Trophoblast cell (in vitro differentiated cells and primary cell): ENCODE measurements around the gene ZNF570.

ENCODE experiments used
- DNase-seq, 2 donors: peaks; one replicate each; pipeline ENCODE4 v3.0.0-alpha.2; 2016
- H2AFZ ChIP-seq: 2 replicates; pipeline ENCODE4 v1.6.1; 2013; ENCODE audit warnings: low read length, moderate library complexity, mild to moderate bottlenecking; ENCODE audit not compliant: insufficient read depth, poor library complexity
- H2AK5ac ChIP-seq: 2 replicates; pipeline ENCODE4 v1.6.1; 2013; ENCODE audit warnings: mild to moderate bottlenecking, low read length
- H2BK120ac ChIP-seq: 2 replicates; pipeline ENCODE4 v1.6.1; 2013; ENCODE audit warnings: low read length, mild to moderate bottlenecking, moderate library complexity; ENCODE audit not compliant: insufficient read depth, poor library complexity
- H2BK12ac ChIP-seq: 2 replicates; pipeline ENCODE4 v1.6.1; 2013; ENCODE audit warnings: mild to moderate bottlenecking, low read length, moderate library complexity
- H2BK5ac ChIP-seq: 2 replicates; pipeline ENCODE4 v1.6.1; 2013; ENCODE audit warnings: low read length, low read depth, moderate library complexity, mild to moderate bottlenecking; ENCODE audit not compliant: poor library complexity
- H3K14ac ChIP-seq: 2 replicates; pipeline ENCODE4 v1.6.1; 2013; ENCODE audit warnings: mild to moderate bottlenecking, low read length
- H3K18ac ChIP-seq: 2 replicates; pipeline ENCODE4 v1.6.1; 2013; ENCODE audit warnings: mild to moderate bottlenecking, low read length
- H3K23ac ChIP-seq: 2 replicates; pipeline ENCODE4 v1.6.1; 2013; ENCODE audit warnings: low read length
- H3K27ac ChIP-seq: 2 replicates; pipeline ENCODE4 v1.5.1; 2013; ENCODE audit warnings: low read depth, mild to moderate bottlenecking, inconsistent platforms, low read length, moderate library complexity
- H3K27me3 ChIP-seq: 2 replicates; pipeline ENCODE4 v1.6.1; 2013; ENCODE audit warnings: inconsistent platforms, mild to moderate bottlenecking, low read length, moderate library complexity; ENCODE audit not compliant: insufficient read depth
- H3K36me3 ChIP-seq, 2 experiments: 1 replicate in 1 of 2; 2 replicates in 1 of 2; pipeline ENCODE4 v1.6.1; 2013; ENCODE audit warnings: low read length in 2 of 2, mild to moderate bottlenecking in 2 of 2, moderate library complexity in 1 of 2; ENCODE audit not compliant: insufficient read depth in 2 of 2, control insufficient read depth in 1 of 2
- H3K4ac ChIP-seq: 2 replicates; pipeline ENCODE4 v1.6.1; 2013; ENCODE audit warnings: low read depth, mild to moderate bottlenecking, low read length, moderate library complexity
- H3K4me1 ChIP-seq, 2 experiments: 1 replicate in 1 of 2; 2 replicates in 1 of 2; pipeline ENCODE4 v1.6.1; 2013; ENCODE audit warnings: low read length in 2 of 2, mild to moderate bottlenecking in 2 of 2, moderate library complexity in 1 of 2; ENCODE audit not compliant: insufficient read depth in 2 of 2, control insufficient read depth in 1 of 2
- H3K4me2 ChIP-seq: 2 replicates; pipeline ENCODE4 v1.6.1; 2013; ENCODE audit warnings: inconsistent platforms, mild to moderate bottlenecking, low read length, moderate library complexity
- H3K4me3 ChIP-seq: 2 replicates; pipeline ENCODE4 v1.5.1; 2013; ENCODE audit warnings: mild to moderate bottlenecking, low read depth, low read length, inconsistent platforms
- H3K79me1 ChIP-seq: one replicate; pipeline ENCODE4 v1.6.1; 2013; ENCODE audit warnings: low read length
- H3K79me2 ChIP-seq: 2 replicates; pipeline ENCODE4 v1.6.1; 2013; ENCODE audit warnings: low read length, mild to moderate bottlenecking; ENCODE audit not compliant: control insufficient read depth, insufficient read depth, poor library complexity
- H3K9ac ChIP-seq: 2 replicates; pipeline ENCODE4 v1.6.1; 2013; ENCODE audit warnings: mild to moderate bottlenecking, low read length
- H3K9me3 ChIP-seq: 2 replicates; pipeline ENCODE4 v1.6.1; 2013; ENCODE audit warnings: low read depth, mild to moderate bottlenecking, control low read depth, inconsistent platforms, low read length; ENCODE audit not compliant: insufficient read depth
- H4K12ac ChIP-seq: 2 replicates; pipeline ENCODE4 v1.6.1; 2013; ENCODE audit warnings: low read depth, mild to moderate bottlenecking, low read length, moderate library complexity
- H4K8ac ChIP-seq: 2 replicates; pipeline ENCODE4 v1.6.1; 2013; ENCODE audit warnings: low read depth, mild to moderate bottlenecking, low read length, moderate library complexity
- H4K91ac ChIP-seq: one replicate; pipeline ENCODE4 v1.6.1; 2013; ENCODE audit warnings: low read depth, mild to moderate bottlenecking, low read length, moderate library complexity
- WGBS: extraction: QIAGEN DNeasy Blood & Tissue Kit; methylation state at CpG from one replicate; pipeline ENCODE4 v1.1.7; 2013; ENCODE audit warnings: missing lambda C conversion rate; ENCODE audit not compliant: insufficient read length, insufficient coverage; ENCODE audit errors: extremely low coverage; 5-methylcytosine and 5-hydroxymethylcytosine counted together

Gene ZNF570

GRCh38 chr19:37519890-37520289 is 50.7 kb downstream of the ZNF570 start:
- Histone ChIP-seq H3K79me1 (peaks cover 6% of the 10 kb centered on the region), H3K79me2 (no peaks in the 10 kb centered on the region), H3K27ac (peak overlapping the region; percentile 83), H3K4ac (no peak overlapping the region), H3K36me3 (peaks cover 20% of the 10 kb centered on the region in 2 experiments), H3K4me1 (peaks cover 6 to 8% of the 10 kb centered on the region in 2 experiments), H3K9ac (no peak overlapping the region), H3K14ac (no peak overlapping the region), H3K27me3 (no peaks in the 10 kb centered on the region), H4K12ac (no peak overlapping the region), H2AK5ac (no peak overlapping the region), H2BK5ac (peak overlapping the region; percentile 64), H3K23ac (no peak overlapping the region), H2BK12ac (no peak overlapping the region), H4K8ac (no peak overlapping the region), H3K9me3 (peaks cover 3% of the 10 kb centered on the region), H3K4me2 (no peak overlapping the region), H2BK120ac (peak overlapping the region; percentile 13), H2AFZ (no peak overlapping the region), H3K18ac (peak overlapping the region; percentile 13), H4K91ac (peak overlapping the region; percentile 63), H3K4me3 (no peak overlapping the region)
- peak; percentile 72 to 88 for DNase-seq
- no CpG with 5 or more reads among the region's 2 CpGs for WGBS

GRCh38 chr19:37537391-37537947 is 68.3 kb downstream of the ZNF570 start:
- Histone ChIP-seq H2BK12ac (no peak overlapping the region), H3K27ac (no peak overlapping the region), H2AFZ (no peak overlapping the region), H3K4me2 (no peak overlapping the region), H2BK120ac (no peak overlapping the region), H3K4ac (no peak overlapping the region), H4K91ac (no peak overlapping the region), H3K14ac (no peak overlapping the region), H4K8ac (no peak overlapping the region), H3K27me3 (no peaks in the 10 kb centered on the region), H2AK5ac (no peak overlapping the region), H3K9me3 (peaks cover 27% of the 10 kb centered on the region), H3K9ac (no peak overlapping the region), H3K4me3 (no peak overlapping the region), H3K18ac (no peak overlapping the region), H3K4me1 (no peaks in the 10 kb centered on the region), H2BK5ac (no peak overlapping the region), H3K79me1 (no peaks in the 10 kb centered on the region), H3K79me2 (no peaks in the 10 kb centered on the region), H4K12ac (no peak overlapping the region), H3K36me3 (peaks cover 30 to 43% of the 10 kb centered on the region in 2 experiments), H3K23ac (no peak overlapping the region)
- no peak for DNase-seq
- WGBS = no CpG with 5 or more reads among the region's 7 CpGs
